ENCODE measurements around the gene MT4.

MT4 gene

DNA sequence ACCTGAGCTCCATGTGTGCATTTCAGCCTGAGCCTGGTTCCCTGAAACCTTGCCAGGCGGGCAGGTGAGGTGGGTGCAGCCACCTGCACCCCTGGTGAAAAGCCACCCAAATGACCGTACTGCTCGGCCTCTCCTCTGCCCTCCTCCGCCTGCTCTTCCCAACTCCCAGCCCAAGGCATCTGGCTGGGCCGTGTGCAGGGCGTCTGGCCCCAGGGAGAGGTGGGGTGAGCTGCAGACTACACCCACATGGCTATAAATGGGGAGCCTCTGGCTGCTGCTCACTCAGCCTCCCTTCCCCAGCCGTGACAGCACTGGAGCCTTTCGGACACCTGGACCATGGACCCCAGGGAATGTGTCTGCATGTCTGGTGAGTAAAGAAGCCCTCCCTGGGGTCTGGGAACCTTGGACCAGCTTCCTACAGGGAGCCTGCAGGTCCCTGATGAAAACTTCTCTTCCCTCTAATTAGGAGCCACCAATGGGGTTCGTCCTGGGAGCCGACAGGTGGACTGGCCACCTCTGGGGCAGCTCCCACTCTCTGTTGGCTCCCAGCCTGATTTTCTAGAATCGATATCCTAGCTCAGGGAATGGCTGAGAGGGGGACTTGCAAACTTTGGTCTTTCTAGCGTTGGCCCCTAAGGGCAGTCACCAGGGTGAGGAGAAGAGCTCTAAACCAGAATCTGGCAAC is at the start of gene MT4:
MT4 (plus strand) TSS at position 281 of the 685 bp plus-strand sequence; CDS start at position 337, 56 bp downstream.
- TF ChIP-seq EGR1 (IDR thresholded peaks at IDR 0.05): no peak
- TF ChIP-seq YY1 (IDR thresholded peaks at IDR 0.05; ENCODE audit: low read depth): no peak
- TF ChIP-seq, protein P1, sequence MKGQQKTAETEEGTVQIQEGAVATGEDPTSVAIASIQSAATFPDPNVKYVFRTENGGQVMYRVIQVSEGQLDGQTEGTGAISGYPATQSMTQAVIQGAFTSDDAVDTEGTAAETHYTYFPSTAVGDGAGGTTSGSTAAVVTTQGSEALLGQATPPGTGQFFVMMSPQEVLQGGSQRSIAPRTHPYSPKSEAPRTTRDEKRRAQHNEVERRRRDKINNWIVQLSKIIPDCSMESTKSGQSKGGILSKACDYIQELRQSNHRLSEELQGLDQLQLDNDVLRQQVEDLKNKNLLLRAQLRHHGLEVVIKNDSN (IDR thresholded peaks at IDR 0.05): no peak
- TF ChIP-seq EP300 (IDR thresholded peaks at IDR 0.05; ENCODE audit: borderline replicate concordance): no peak
- TF ChIP-seq, protein P2, sequence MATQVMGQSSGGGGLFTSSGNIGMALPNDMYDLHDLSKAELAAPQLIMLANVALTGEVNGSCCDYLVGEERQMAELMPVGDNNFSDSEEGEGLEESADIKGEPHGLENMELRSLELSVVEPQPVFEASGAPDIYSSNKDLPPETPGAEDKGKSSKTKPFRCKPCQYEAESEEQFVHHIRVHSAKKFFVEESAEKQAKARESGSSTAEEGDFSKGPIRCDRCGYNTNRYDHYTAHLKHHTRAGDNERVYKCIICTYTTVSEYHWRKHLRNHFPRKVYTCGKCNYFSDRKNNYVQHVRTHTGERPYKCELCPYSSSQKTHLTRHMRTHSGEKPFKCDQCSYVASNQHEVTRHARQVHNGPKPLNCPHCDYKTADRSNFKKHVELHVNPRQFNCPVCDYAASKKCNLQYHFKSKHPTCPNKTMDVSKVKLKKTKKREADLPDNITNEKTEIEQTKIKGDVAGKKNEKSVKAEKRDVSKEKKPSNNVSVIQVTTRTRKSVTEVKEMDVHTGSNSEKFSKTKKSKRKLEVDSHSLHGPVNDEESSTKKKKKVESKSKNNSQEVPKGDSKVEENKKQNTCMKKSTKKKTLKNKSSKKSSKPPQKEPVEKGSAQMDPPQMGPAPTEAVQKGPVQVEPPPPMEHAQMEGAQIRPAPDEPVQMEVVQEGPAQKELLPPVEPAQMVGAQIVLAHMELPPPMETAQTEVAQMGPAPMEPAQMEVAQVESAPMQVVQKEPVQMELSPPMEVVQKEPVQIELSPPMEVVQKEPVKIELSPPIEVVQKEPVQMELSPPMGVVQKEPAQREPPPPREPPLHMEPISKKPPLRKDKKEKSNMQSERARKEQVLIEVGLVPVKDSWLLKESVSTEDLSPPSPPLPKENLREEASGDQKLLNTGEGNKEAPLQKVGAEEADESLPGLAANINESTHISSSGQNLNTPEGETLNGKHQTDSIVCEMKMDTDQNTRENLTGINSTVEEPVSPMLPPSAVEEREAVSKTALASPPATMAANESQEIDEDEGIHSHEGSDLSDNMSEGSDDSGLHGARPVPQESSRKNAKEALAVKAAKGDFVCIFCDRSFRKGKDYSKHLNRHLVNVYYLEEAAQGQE (IDR thresholded peaks at IDR 0.05; ENCODE audit: low read depth): no peak
- no peak for TF ChIP-seq TAF1 (IDR thresholded peaks at IDR 0.05; ENCODE audit: low read depth)

DNA sequence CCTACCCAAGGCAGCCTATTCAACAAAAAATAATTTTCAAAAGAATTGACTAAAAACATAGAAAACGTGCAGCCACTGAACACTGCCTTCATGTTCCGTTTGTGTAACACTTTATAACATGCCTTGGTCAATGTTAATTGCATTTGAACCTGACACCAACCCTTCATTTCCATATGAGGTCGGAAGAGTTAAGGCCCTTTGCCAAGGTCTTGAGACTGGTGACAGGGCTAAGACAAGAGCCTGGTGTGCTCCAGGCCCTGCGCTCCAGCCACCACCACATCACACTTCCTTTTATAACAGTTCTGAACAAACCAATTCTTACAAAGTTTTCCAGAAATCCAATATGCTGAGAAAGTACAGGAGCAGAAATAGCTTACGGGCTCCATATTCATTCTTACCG is 49.2 kb upstream of the MT4 start:
- TF ChIP-seq TAF1 (IDR thresholded peaks at IDR 0.05; ENCODE audit: low read depth) (no peak), CREB1 (IDR thresholded peaks at IDR 0.05; ENCODE audit: low read depth) (no peak), RAD21 (IDR thresholded peaks at IDR 0.05; ENCODE audit: low read depth) (no peak), NFIC (IDR thresholded peaks at IDR 0.05) (no peak), YY1 (IDR thresholded peaks at IDR 0.05; ENCODE audit: low read depth) (no peak), FOXM1 (IDR thresholded peaks at IDR 0.05; ENCODE audit: borderline replicate concordance, low read depth) (no peak), CEBPB (IDR thresholded peaks at IDR 0.05) (no peak), EP300 (IDR thresholded peaks at IDR 0.05; ENCODE audit: borderline replicate concordance) (no peak)
- TF ChIP-seq, protein P2 (IDR thresholded peaks at IDR 0.05; ENCODE audit: low read depth): no peak

DNA sequence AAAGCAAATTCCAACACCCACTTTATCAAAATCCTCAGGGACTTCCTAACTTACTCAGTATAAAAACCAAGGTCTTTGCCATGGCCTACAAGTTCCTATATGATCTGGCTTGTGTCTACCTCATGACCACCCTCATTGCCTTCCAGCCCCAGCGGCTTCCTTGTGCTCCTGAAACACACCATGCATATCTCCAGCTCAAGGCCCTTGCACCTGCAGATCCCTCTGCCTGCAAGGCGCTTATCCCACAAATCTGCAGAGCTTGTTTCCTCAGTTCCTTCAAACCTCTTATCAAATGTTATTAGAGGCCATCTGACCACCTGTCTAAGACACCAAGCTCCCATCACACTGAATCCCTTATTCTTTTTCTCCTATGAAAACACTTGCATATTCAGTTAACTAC is 47.7 kb upstream of the MT4 start:
- TF ChIP-seq YY1 (IDR thresholded peaks at IDR 0.05; ENCODE audit: low read depth): no peak
- TF ChIP-seq, protein P2 (IDR thresholded peaks at IDR 0.05; ENCODE audit: low read depth): no peak
- no peak for TF ChIP-seq CREB1 (IDR thresholded peaks at IDR 0.05; ENCODE audit: low read depth)
- TF ChIP-seq, protein P3, sequence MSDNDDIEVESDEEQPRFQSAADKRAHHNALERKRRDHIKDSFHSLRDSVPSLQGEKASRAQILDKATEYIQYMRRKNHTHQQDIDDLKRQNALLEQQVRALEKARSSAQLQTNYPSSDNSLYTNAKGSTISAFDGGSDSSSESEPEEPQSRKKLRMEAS (IDR thresholded peaks at IDR 0.05): no peak
- TF ChIP-seq CEBPB (IDR thresholded peaks at IDR 0.05): no peak
- TF ChIP-seq NFIC (IDR thresholded peaks at IDR 0.05): no peak
- TF ChIP-seq TCF12 (IDR thresholded peaks at IDR 0.05; ENCODE audit: low read depth): no peak
- TF ChIP-seq, protein P1 (IDR thresholded peaks at IDR 0.05): no peak
- TF ChIP-seq TAF1 (IDR thresholded peaks at IDR 0.05; ENCODE audit: low read depth): no peak
- no peak for TF ChIP-seq FOXM1 (IDR thresholded peaks at IDR 0.05; ENCODE audit: borderline replicate concordance, low read depth)
- no peak for TF ChIP-seq RAD21 (IDR thresholded peaks at IDR 0.05; ENCODE audit: low read depth)
- no peak for TF ChIP-seq ZBTB7A (IDR thresholded peaks at IDR 0.05; ENCODE audit: low read depth)
- no peak for TF ChIP-seq EP300 (IDR thresholded peaks at IDR 0.05; ENCODE audit: borderline replicate concordance)
- TF ChIP-seq EGR1 (IDR thresholded peaks at IDR 0.05): no peak
- TF ChIP-seq TEAD4 (IDR thresholded peaks at IDR 0.05): no peak

DNA sequence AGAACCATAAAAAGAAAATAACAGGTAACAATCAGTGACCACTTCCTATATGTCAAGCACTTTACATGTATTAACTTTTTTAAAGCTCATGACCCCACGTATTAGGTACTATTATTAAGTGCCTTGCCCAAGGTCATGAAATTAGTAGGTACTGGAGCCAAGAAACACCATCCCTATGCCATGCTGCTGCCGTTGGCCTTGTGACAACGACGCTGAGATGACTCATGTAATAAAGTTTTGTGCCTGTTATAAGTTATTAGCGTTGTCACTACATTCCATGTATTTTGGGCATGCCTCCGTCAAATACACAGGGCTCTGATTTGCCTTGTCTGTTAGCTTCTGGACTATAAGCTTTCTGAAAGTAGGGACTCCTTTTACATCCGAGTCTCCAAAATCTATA is 46.4 kb upstream of the MT4 start:
- TF ChIP-seq CREB1 (IDR thresholded peaks at IDR 0.05; ENCODE audit: low read depth) (no peak), CEBPB (IDR thresholded peaks at IDR 0.05) (no peak), TEAD4 (IDR thresholded peaks at IDR 0.05) (no peak), RAD21 (IDR thresholded peaks at IDR 0.05; ENCODE audit: low read depth) (no peak)
- TF ChIP-seq, protein P1 (IDR thresholded peaks at IDR 0.05): no peak
